Measurements from ENCODE around the gene DMGDH.

The DMGDH gene

GRCh38 chr5:79062436-79062835 lies 7.0 kb downstream of the DMGDH start:
- TF ChIP-seq CTCF (IDR thresholded peaks at IDR 0.05) (no peak), ZFX (IDR thresholded peaks at IDR 0.05; ENCODE audit: borderline replicate concordance) (no peak)
- H3K27ac ChIP-seq: no peak overlapping the region

- no peak for TF ChIP-seq CTCF (IDR thresholded peaks at IDR 0.05)
- no peak for TF ChIP-seq ZFX (IDR thresholded peaks at IDR 0.05; ENCODE audit: borderline replicate concordance)
- no peak overlapping the region for H3K27ac ChIP-seq
Observed at GRCh38 chr5:79059674-79060073, 9.8 kb downstream of the DMGDH start.

- no peak overlapping the region for H3K27ac ChIP-seq
- no peak for TF ChIP-seq ZFX (IDR thresholded peaks at IDR 0.05; ENCODE audit: borderline replicate concordance)
- no peak for TF ChIP-seq CTCF (IDR thresholded peaks at IDR 0.05)
Observed at GRCh38 chr5:79056847-79057246, 12.6 kb downstream of the DMGDH start.

- H3K27ac ChIP-seq: no peak overlapping the region
- no peak for TF ChIP-seq ZFX (IDR thresholded peaks at IDR 0.05; ENCODE audit: borderline replicate concordance)
- TF ChIP-seq CTCF (IDR thresholded peaks at IDR 0.05): no peak
Observed at GRCh38 chr5:79055017-79055416, 14.5 kb downstream of the DMGDH start.

- H3K27ac ChIP-seq: no peak overlapping the region
- TF ChIP-seq CTCF (IDR thresholded peaks at IDR 0.05): no peak
- TF ChIP-seq ZFX (IDR thresholded peaks at IDR 0.05; ENCODE audit: borderline replicate concordance): no peak
Observed at GRCh38 chr5:79053321-79053720, 16.2 kb downstream of the DMGDH start.

- TF ChIP-seq CTCF (IDR thresholded peaks at IDR 0.05) (no peak), ZFX (IDR thresholded peaks at IDR 0.05; ENCODE audit: borderline replicate concordance) (no peak)
- no peak overlapping the region for H3K27ac ChIP-seq
Observed at GRCh38 chr5:79050498-79050897, 19.0 kb downstream of the DMGDH start.

- H3K27ac ChIP-seq: no peak overlapping the region
- TF ChIP-seq ZFX (IDR thresholded peaks at IDR 0.05; ENCODE audit: borderline replicate concordance) (no peak), CTCF (IDR thresholded peaks at IDR 0.05) (no peak)
Observed at GRCh38 chr5:79048437-79048836, 21.0 kb downstream of the DMGDH start.
